ENCODE measurements around the gene SPINK9. TPM values are rescaled to one million over a fixed set of nuclear protein-coding genes. Genes with fewer than 3 reads are reported as not detected.

The SPINK9 gene
- total RNA-seq, 1 experiment from 2014 or later, result not detected

DNA sequence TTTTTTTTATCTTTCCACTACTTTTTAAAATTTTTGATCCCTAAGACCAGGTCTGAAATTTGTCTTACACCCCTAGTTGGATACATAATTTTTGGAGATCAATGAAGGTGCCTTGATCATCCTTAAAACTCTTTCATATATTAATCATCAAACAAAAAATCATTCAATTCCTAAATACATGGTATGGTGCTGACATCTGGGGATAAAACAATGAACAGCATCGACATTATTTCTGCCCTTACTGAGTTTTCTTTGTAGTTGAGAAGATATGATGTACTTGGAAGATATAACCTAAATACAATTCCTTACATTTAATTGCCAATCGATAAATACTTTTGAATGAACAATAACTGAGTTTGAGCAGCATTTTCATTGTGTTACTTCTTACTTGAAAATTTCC, 18.3 kb downstream of the SPINK9 start:
- no peaks in the 10 kb centered on the region for H3K27me3 Mint-ChIP-seq (ENCODE audit: low read depth)
- Histone ChIP-seq H3K23me2 (ENCODE audit: insufficient read length, low read depth, low read length, poor library complexity, severe bottlenecking) (no peaks in the 10 kb centered on the region), H3K4ac (ENCODE audit: low read depth, low read length) (no peak overlapping the region), H3K23ac (ENCODE audit: insufficient read length, low read depth, low read length) (no peak overlapping the region), H3K18ac (ENCODE audit: insufficient read length, low read depth, low read length) (no peak overlapping the region), H4K91ac (ENCODE audit: insufficient read length, low read depth, low read length) (no peak overlapping the region), H2BK5ac (ENCODE audit: insufficient read length, low read length) (no peak overlapping the region), H4K20me1 (ENCODE audit: control insufficient read depth, insufficient read depth, insufficient read length) (no peaks in the 10 kb centered on the region), H3K27me3 (ENCODE audit: insufficient read depth, low read length) (no peaks in the 10 kb centered on the region), H2BK12ac (ENCODE audit: insufficient read length, low read depth, low read length) (no peak overlapping the region), H3K79me2 (ENCODE audit: insufficient read depth, low read length) (no peaks in the 10 kb centered on the region), H3K27ac (ENCODE audit: insufficient read length, low read depth, low read length) (no peak overlapping the region), H4K8ac (replicated peaks; ENCODE audit: insufficient read length, low read depth, low read length) (no peak overlapping the region), H3T11ph (ENCODE audit: low read length) (no peak overlapping the region), H3K14ac (ENCODE audit: insufficient read depth, low read length) (no peak overlapping the region), H3K79me1 (ENCODE audit: insufficient read depth, low read depth, low read length, poor library complexity, severe bottlenecking) (no peaks in the 10 kb centered on the region), H2BK20ac (ENCODE audit: low read depth, low read length, poor library complexity, severe bottlenecking) (no peak overlapping the region), H3K4me2 (ENCODE audit: insufficient read depth, insufficient read length, low read length) (no peak overlapping the region), H3K9ac (ENCODE audit: extremely low read depth, insufficient read length, low read length) (no peak overlapping the region), H2AFZ (ENCODE audit: low read length) (no peak overlapping the region), H2BK15ac (ENCODE audit: low read depth, low read length) (no peak overlapping the region), H3K56ac (ENCODE audit: insufficient read length, low read depth, low read length) (no peak overlapping the region), H2AK5ac (ENCODE audit: insufficient read length, low read length) (no peak overlapping the region), H3K9me3 (ENCODE audit: control insufficient read depth, low read depth, low read length) (no peaks in the 10 kb centered on the region), H4K5ac (ENCODE audit: insufficient read length, low read depth, low read length) (no peak overlapping the region), H2BK120ac (ENCODE audit: low read depth, low read length, poor library complexity, severe bottlenecking) (no peak overlapping the region), H3K4me1 (ENCODE audit: insufficient read depth, low read length) (no peaks in the 10 kb centered on the region)
- DNase-seq, result no peak
- no peaks in the 10 kb centered on the region for H3K9me3 Mint-ChIP-seq
- no peak overlapping the region for H3K4me3 Mint-ChIP-seq
- no peaks in the 10 kb centered on the region for H3K4me1 Mint-ChIP-seq
- peak; percentile 26; the same call in 1 of the 3 replicates for TF ChIP-seq CTCF (conservative IDR thresholded peaks at IDR 0.05)
- no CpG with 5 or more reads among the region's 2 CpGs for WGBS (ENCODE audit: extremely low coverage, insufficient read length, low lambda C conversion rate)
- no peaks in the 10 kb centered on the region for H3K36me3 Mint-ChIP-seq (ENCODE audit: insufficient read depth in 1 of 3, low read depth in 3 of 3)
- no peak overlapping the region for H3K27ac Mint-ChIP-seq

Measured in H9 (cell line).